NCI-H82 treated with DMSO at 0.1 percent for 48 hours (cell line): ENCODE results near the gene ANKRD50.

Experiments
- DNase-seq: peaks from one replicate; lab custom pipeline; 2025; ENCODE audit not compliant: unreplicated experiment; lab: John Stamatoyannopoulos, UW

ANKRD50 gene

GRCh38 chr4:124712372-124713184 is at the start of gene ANKRD50:
TSS of gene ANKRD50 (minus strand) at chr4:124712732. CDS start at chr4:124710511, 2,221 bp downstream.
- DNase-seq: peak; percentile 72

- no peak for DNase-seq
These were observed 44.6 kb upstream of the ANKRD50 start for GRCh38 chr4:124757126-124757525.

- DNase-seq: no peak
These were observed 42.1 kb upstream of the ANKRD50 start for GRCh38 chr4:124754681-124755080.

GRCh38 chr4:124753941-124754581 is 41.5 kb upstream of the ANKRD50 start:
- no peak for DNase-seq

GRCh38 chr4:124749421-124749820 is 36.9 kb upstream of the ANKRD50 start:
- no peak for DNase-seq

GRCh38 chr4:124748965-124749364 is 36.4 kb upstream of the ANKRD50 start:
- no peak for DNase-seq

- no peak for DNase-seq
These were observed 33.7 kb upstream of the ANKRD50 start for GRCh38 chr4:124745985-124746801.

- DNase-seq: no peak
These were observed 31.2 kb upstream of the ANKRD50 start for GRCh38 chr4:124743711-124744110.

- DNase-seq: no peak
These were observed 28.0 kb upstream of the ANKRD50 start for GRCh38 chr4:124740501-124740900.

GRCh38 chr4:124738994-124739393 is 26.5 kb upstream of the ANKRD50 start:
- DNase-seq: no peak

GRCh38 chr4:124737619-124738018 is 25.1 kb upstream of the ANKRD50 start:
- DNase-seq: no peak

GRCh38 chr4:124736526-124736925 is 24.0 kb upstream of the ANKRD50 start:
- no peak for DNase-seq

GRCh38 chr4:124727331-124727890 is 14.9 kb upstream of the ANKRD50 start:
- DNase-seq: no peak

GRCh38 chr4:124726269-124726668 is 13.7 kb upstream of the ANKRD50 start:
- DNase-seq: no peak

GRCh38 chr4:124722071-124722470 is 9.5 kb upstream of the ANKRD50 start:
- no peak for DNase-seq

GRCh38 chr4:124717101-124717500 is 4.6 kb upstream of the ANKRD50 start:
- no peak for DNase-seq

- peak; percentile 42 for DNase-seq
These were observed 657 bp upstream of the ANKRD50 start for GRCh38 chr4:124713185-124713592.

- DNase-seq: peak; percentile 10
These were observed 811 bp downstream of the ANKRD50 start for GRCh38 chr4:124711471-124712371.

GRCh38 chr4:124710911-124711310 is 1.6 kb downstream of the ANKRD50 start:
- DNase-seq: no peak

GRCh38 chr4:124710015-124710741 is 2.4 kb downstream of the ANKRD50 start:
- DNase-seq: no peak
